ENCODE measurements around the gene FMN2. TPM values are rescaled to one million over a fixed set of nuclear protein-coding genes. Genes with fewer than 3 reads are reported as not detected.

FMN2 gene
- total RNA-seq, 1 donor from 2014 or later, result not detected

- no peak for DNase-seq
- POLR2A ChIA-PET, result no interaction called here
- no peak overlapping the region for H3K4me3 Mint-ChIP-seq
- H3K9me3 Mint-ChIP-seq, result no peaks in the 10 kb centered on the region
- TF ChIP-seq CTCF (IDR thresholded peaks at IDR 0.05), result no peak
- no peak for ATAC-seq (ENCODE audit: low read depth)
- H3K27ac Mint-ChIP-seq, result no peak overlapping the region
- H3K36me3 Mint-ChIP-seq (ENCODE audit: low read depth), result no peaks in the 10 kb centered on the region
- H3K4me1 Mint-ChIP-seq, result no peaks in the 10 kb centered on the region
- CTCF ChIA-PET, result no interaction called here
- intact Hi-C loops (cut with micrococcal nuclease), result no loop called here
- no peaks in the 10 kb centered on the region for H3K27me3 Mint-ChIP-seq
Observed at GRCh38 chr1:240145120-240145519, 53.4 kb downstream of the FMN2 start.

- ATAC-seq (ENCODE audit: low read depth) (no peak), DNase-seq (no peak)
- Mint-ChIP-seq H3K9me3 (no peaks in the 10 kb centered on the region), H3K4me3 (no peak overlapping the region), H3K27me3 (no peaks in the 10 kb centered on the region), H3K36me3 (ENCODE audit: low read depth) (no peaks in the 10 kb centered on the region), H3K4me1 (no peaks in the 10 kb centered on the region), H3K27ac (no peak overlapping the region)
- POLR2A ChIA-PET, result no interaction called here
- intact Hi-C loops (cut with micrococcal nuclease), result loop anchor here (2.0 kb wide), 1 partner anchor 122 kb away; no protein-coding TSS in a partner anchor
- CTCF ChIA-PET, result interaction anchor here (0.6 kb wide), 1 partner anchor 18 kb away, joined by 3 read pairs; no protein-coding TSS in a partner anchor
- TF ChIP-seq CTCF (IDR thresholded peaks at IDR 0.05), result no peak
Observed at GRCh38 chr1:240148333-240148732, 56.6 kb downstream of the FMN2 start.

- H3K27me3 Mint-ChIP-seq, result no peaks in the 10 kb centered on the region
- DNase-seq, result no peak
- CTCF ChIA-PET, result interaction anchor here (0.7 to 1.5 kb wide), 5 partner anchors 9 to 198 kb away, joined by 3 to 4 read pairs (median 3); no protein-coding TSS in a partner anchor
- H3K9me3 Mint-ChIP-seq, result no peaks in the 10 kb centered on the region
- POLR2A ChIA-PET, result no interaction called here
- H3K4me1 Mint-ChIP-seq, result no peaks in the 10 kb centered on the region
- peak; percentile 56 for TF ChIP-seq CTCF (IDR thresholded peaks at IDR 0.05)
- intact Hi-C loops (cut with micrococcal nuclease), result loop anchor here (2.0 kb wide), 1 partner anchor 123 kb away; no protein-coding TSS in a partner anchor
- ATAC-seq (ENCODE audit: low read depth), result no peak
- H3K4me3 Mint-ChIP-seq, result no peak overlapping the region
- H3K36me3 Mint-ChIP-seq (ENCODE audit: low read depth), result no peaks in the 10 kb centered on the region
- H3K27ac Mint-ChIP-seq, result no peak overlapping the region
Observed at GRCh38 chr1:240149484-240150094, 57.9 kb downstream of the FMN2 start.

GRCh38 chr1:240151136-240151735 is 59.6 kb downstream of the FMN2 start:
- CTCF ChIA-PET, result no interaction called here
- H3K36me3 Mint-ChIP-seq (ENCODE audit: low read depth), result no peaks in the 10 kb centered on the region

More at GRCh38 chr1:240151136-240151735, 59.6 kb downstream of the FMN2 start:
- TF ChIP-seq CTCF (IDR thresholded peaks at IDR 0.05), result no peak
- intact Hi-C loops (cut with micrococcal nuclease), result no loop called here
- H3K9me3 Mint-ChIP-seq, result no peaks in the 10 kb centered on the region
- H3K27ac Mint-ChIP-seq, result no peak overlapping the region
- ATAC-seq (ENCODE audit: low read depth) (no peak), DNase-seq (no peak)
- no peaks in the 10 kb centered on the region for H3K4me1 Mint-ChIP-seq
- H3K4me3 Mint-ChIP-seq, result no peak overlapping the region
- POLR2A ChIA-PET, result no interaction called here
- no peaks in the 10 kb centered on the region for H3K27me3 Mint-ChIP-seq
